K562 (cell line): ENCODE measurements around the gene PSME1. TPM values are rescaled to one million over a fixed set of nuclear protein-coding genes. Genes with fewer than 3 reads are reported as not detected.

Experiments
- CCNT2 ChIP-seq: IDR thresholded peaks from 2 replicates; pipeline ENCODE4 v1.6.1; 2011; ENCODE audit warnings: borderline replicate concordance, low read depth, mild to moderate bottlenecking, moderate library complexity, mixed read lengths, low read length; ENCODE audit not compliant: insufficient read length; ENCODE audit errors: extremely low read depth
- GABPB1 ChIP-seq: sonication (generic); formaldehyde crosslinking; IDR thresholded peaks from 2 replicates; pipeline ENCODE4 v1.8.0; 2022; ENCODE audit warnings: mild to moderate bottlenecking, missing genetic modification reagents
- HDAC1 ChIP-seq, 2 experiments: fragments of 450-650 bp; IDR thresholded peaks; 2 replicates each; pipeline ENCODE4 v1.6.1; 2016 to 2017; ENCODE audit warnings: inconsistent platforms in 1 of 2, mild to moderate bottlenecking in 1 of 2, moderate library complexity in 1 of 2
- IRF2 ChIP-seq: sonication (generic); formaldehyde crosslinking; IDR thresholded peaks from 2 replicates; pipeline ENCODE4 v1.8.1; 2022; ENCODE audit warnings: mild to moderate bottlenecking, missing genetic modification reagents
- KDM5B ChIP-seq: fragments of 200-600 bp; sonication (generic); IDR thresholded peaks from 2 replicates; pipeline ENCODE4 v1.6.1; 2012; ENCODE audit warnings: low read depth, mild to moderate bottlenecking, moderate library complexity, low read length, control low read depth, inconsistent platforms; ENCODE audit not compliant: insufficient replicate concordance
- MTA3 ChIP-seq: fragments of 450-650 bp; formaldehyde crosslinking; IDR thresholded peaks from 2 replicates; pipeline ENCODE4 v1.6.1; 2017; ENCODE audit warnings: mild to moderate bottlenecking, borderline replicate concordance
- PHF20 ChIP-seq: fragments of 450-650 bp; IDR thresholded peaks from 2 replicates; pipeline ENCODE4 v1.6.1; 2018; ENCODE audit not compliant: partially characterized antibody
- PHF8 ChIP-seq: fragments of 200-600 bp; sonication (generic); IDR thresholded peaks from 2 replicates; pipeline ENCODE4 v1.6.1; 2012; ENCODE audit warnings: mixed run types, mild to moderate bottlenecking, inconsistent platforms, low read length, moderate library complexity, borderline replicate concordance
- RCOR1 ChIP-seq, 2 experiments: IDR thresholded peaks; 2 replicates each; pipeline ENCODE4 v1.6.1; 2012; ENCODE audit warnings: low read depth in 2 of 2, low read length in 2 of 2, borderline replicate concordance in 1 of 2, improper control_type of control experiment in 1 of 2
- SUPT5H ChIP-seq: fragments of 450-650 bp; IDR thresholded peaks from 2 replicates; pipeline ENCODE4 v1.6.1; 2016
- VEZF1 ChIP-seq: fragments of 200-800 bp; sonication (Bioruptor generic); IDR thresholded peaks from 2 replicates; pipeline ENCODE4 v1.6.1; 2017; ENCODE audit warnings: missing genetic modification characterization, missing compliant biosample characterization
- ZNF146 ChIP-seq: IDR thresholded peaks from one replicate; pipeline ENCODE4 v1.6.1; 2018; ENCODE audit warnings: missing compliant biosample characterization; ENCODE audit not compliant: unreplicated experiment
- polyA plus RNA-seq, 8 experiments: library from polyadenylated mRNA; depleted of rRNA in 4 of 8; stranded (reverse) in 5 of 8; unstranded in 3 of 8; fragments of >200 nt; fragmentation: Nextera tagmentation in 2 of 8; fragmentation: Illumina TruSeq in 1 of 8; extraction: Ambion mirVana in 2 of 8; extraction: Trizol in 1 of 8; gene quantifications; 2 replicates each; pipeline versions ENCODE4 v1.2.1 to v1.2.3, GENCODE V29; 2011 to 2014; ENCODE audit warnings: inconsistent platforms in 1 of 8, missing spikeins in 1 of 8
- total RNA-seq, 7 experiments: library from RNA; depleted of rRNA in 6 of 7; stranded (reverse); fragments of >200 nt in 6 of 7; fragmentation: Illumina TruSeq in 2 of 7; extraction: Trizol in 2 of 7; gene quantifications; 2 replicates each; pipeline versions ENCODE4 v1.2.1 to v1.2.3, GENCODE V29; 2011 to 2021; ENCODE audit warnings: low replicate concordance in 1 of 7
- TF ChIP-seq, protein P1 (sequence below): fragments of 450-650 bp; IDR thresholded peaks from 2 replicates; pipeline ENCODE4 v1.6.1; 2016; ENCODE audit warnings: borderline replicate concordance

PSME1 gene
- total and polyA plus RNA-seq, 9 of the 15 experiments (the other 6 are each of a cell fraction or from before 2014, with no cell fraction given) = 20.3 to 180 (median 67.5) TPM

DNA sequence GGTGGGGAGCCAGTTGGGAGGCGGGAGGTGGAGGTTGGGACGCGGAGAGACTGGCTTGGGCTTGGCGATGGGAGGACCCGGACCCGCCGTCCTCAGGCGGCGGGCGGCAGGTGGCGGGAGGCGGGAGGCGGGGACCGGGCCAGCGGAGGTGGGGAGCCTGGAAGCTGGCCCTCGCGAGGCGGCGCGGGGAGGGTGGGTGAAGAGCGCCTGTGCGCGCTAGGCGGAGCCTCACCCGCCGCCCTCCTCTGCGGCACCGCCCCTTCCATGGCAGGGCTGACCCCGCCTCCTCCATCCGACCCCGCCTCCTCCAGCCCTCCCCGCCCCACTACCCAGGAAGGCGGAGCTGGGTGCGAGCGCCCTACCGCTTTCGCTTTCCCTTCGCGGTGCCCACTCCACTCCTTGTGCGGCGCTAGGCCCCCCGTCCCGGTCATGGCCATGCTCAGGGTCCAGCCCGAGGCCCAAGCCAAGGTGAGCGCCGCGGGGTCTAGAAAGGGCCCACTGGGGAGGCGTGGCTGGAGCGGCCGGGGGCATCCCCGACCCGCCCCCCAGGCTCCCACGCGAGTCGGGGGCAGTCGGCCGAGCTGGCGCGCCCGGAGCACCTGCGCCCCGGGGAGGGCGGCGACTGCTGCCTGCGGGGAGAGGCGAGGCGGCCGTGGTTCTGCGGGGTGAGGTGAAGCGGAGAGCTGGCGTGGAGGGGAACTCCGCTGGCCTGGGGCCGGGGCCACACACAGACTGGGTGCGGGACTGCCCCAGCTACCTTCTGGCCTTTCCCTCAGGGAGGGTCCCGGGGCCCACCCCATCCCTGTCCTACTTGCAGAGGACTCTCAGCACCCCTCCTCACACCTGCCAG lies at the start of gene PSME1 (continued):
- TF ChIP-seq, protein P1, sequence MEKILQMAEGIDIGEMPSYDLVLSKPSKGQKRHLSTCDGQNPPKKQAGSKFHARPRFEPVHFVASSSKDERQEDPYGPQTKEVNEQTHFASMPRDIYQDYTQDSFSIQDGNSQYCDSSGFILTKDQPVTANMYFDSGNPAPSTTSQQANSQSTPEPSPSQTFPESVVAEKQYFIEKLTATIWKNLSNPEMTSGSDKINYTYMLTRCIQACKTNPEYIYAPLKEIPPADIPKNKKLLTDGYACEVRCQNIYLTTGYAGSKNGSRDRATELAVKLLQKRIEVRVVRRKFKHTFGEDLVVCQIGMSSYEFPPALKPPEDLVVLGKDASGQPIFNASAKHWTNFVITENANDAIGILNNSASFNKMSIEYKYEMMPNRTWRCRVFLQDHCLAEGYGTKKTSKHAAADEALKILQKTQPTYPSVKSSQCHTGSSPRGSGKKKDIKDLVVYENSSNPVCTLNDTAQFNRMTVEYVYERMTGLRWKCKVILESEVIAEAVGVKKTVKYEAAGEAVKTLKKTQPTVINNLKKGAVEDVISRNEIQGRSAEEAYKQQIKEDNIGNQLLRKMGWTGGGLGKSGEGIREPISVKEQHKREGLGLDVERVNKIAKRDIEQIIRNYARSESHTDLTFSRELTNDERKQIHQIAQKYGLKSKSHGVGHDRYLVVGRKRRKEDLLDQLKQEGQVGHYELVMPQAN = peak; percentile 42; the same call in 1 of the 2 replicates
- TF ChIP-seq KDM5B (peak; percentile 23), MTA3 (0 out of 2 replicates have a peak, but pooled peaks have one; percentile 53), PHF8 (peak; percentile 74; the same call in 1 of the 2 replicates), CCNT2 (peak; percentile 67), PHF20 (peak; percentile 28), ZNF146 (CRISPR knock-in tag) (no peak), SUPT5H (peak; percentile 60), GABPB1 (CRISPR knock-in tag) (no peak), HDAC1 (IDR thresholded peaks at IDR 0.05) (peak in 1 of 2 experiments; percentile 41; a peak in 2 of 4 replicates), VEZF1 (CRISPR knock-in tag) (peak; percentile 83), RCOR1 (IDR thresholded peaks at IDR 0.05; ENCODE audit: borderline replicate concordance in 1 of 2, low read depth in 2 of 2, low read length in 2 of 2) (peak in 1 of 2 experiments; percentile 14; a peak in 1 of 4 replicates), IRF2 (peak; percentile 96)
